HG03025 (cell line): ENCODE data around the gene ARL6IP1.
"Not testable (repeated sequence)": the region's sequence is repeated elsewhere in the genome, so short reads cannot be mapped to it uniquely, and the experiment has no call there.

Experiments
- ATAC-seq: cut with Tn5 transposase; IDR thresholded peaks from one replicate; pipeline ENCODE4 v1.9.1; 2021; ENCODE audit warnings: mild to moderate bottlenecking, moderate library complexity; ENCODE audit not compliant: unreplicated experiment, low FRiP score

The ARL6IP1 gene

DNA sequence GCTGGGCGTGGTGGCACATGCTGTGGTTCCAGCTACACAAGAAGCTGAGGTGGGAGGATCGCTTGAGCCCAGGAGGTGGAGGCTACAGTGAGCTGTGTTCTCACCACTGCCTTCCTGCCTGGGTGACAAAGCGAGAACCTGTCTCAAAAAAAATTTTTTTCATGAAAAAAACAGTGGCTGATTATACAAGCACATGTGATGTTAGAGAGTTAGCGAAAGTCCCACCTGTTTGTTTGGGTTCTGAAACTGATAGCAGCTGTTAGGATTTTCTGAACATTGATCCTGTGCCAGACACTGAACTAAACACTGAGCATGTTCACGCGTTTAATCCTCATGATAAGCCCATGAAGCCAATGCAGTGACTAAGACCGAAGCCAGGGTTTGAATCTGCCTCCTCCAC, 34.1 kb downstream of the ARL6IP1 start:
- not testable (repeated sequence) for ATAC-seq

GRCh38 chr16:18762713-18763112, 38.6 kb downstream of the ARL6IP1 start:
- peak; percentile 58 for ATAC-seq

DNA sequence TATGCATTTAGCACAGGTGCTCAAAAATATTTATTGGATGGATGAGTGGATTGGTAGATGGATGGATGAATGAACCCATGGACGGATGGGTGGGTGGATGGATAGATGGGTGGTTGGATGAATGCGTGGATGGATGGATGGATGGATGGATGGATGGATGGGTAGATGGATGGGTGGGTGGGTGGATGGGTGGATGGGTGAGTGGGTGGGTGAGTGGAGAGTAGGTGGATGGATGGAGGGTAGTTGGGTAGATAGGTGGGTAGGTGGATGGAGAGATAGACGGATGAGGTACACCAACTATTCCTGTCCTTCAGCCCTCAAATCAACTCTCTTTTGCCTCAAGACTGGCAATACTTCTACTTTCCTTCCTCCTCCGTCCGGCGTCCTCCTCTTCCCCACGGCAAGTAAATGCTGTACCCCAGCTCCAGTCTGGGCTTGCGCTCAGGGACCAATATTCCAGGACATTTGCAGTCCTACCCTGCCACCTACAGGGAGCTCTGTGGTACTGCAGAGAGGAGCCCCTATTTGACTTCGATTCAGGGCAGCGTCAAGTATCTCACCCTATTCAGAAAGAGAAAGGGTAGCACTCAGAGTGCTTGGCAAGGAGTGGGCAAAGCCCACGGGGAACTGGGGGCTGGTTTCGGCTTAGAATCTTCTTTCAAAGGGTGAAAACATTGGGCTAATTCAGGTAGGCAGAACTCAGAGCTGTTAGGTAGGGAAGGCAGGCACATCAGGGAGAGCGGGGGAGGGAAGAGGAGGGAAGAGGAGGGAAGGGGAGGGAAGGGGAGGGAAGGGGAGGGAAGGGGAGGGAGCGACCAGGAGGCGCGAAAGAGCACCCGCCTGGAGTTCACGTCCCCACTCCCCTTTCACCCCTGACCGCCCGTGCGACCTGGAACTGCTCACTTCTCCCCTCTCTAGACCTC, 41.5 kb downstream of the ARL6IP1 start:
- ATAC-seq = peak; percentile 57

GRCh38 chr16:18757960-18758660, 43.2 kb downstream of the ARL6IP1 start:
- not testable (repeated sequence) for ATAC-seq

- ATAC-seq = not testable (repeated sequence)
Measured at GRCh38 chr16:18756639-18757038, 44.7 kb downstream of the ARL6IP1 start.

- not testable (repeated sequence) for ATAC-seq
Measured at GRCh38 chr16:18742870-18743269, 58.5 kb downstream of the ARL6IP1 start.
